GM23338 (cell line): ENCODE measurements around the gene CTAG2. TPM values are rescaled to one million over a fixed set of nuclear protein-coding genes. Genes with fewer than 3 reads are reported as not detected.

Source experiments
- ATAC-seq: fragments of 200-7000 bp; cut with Tn5 transposase; 3 replicates; pipeline ENCODE4 v1.9.1; 2020
- DNase-seq: peaks from one replicate; pipeline ENCODE4 v3.0.0-alpha.2; 2015; ENCODE audit warnings: low spot score
- H2AFZ ChIP-seq: fragments of 200-600 bp; sonication (generic); 2 replicates; pipeline ENCODE4 v1.8.0; 2016; ENCODE audit warnings: antibody characterized with exemption, mild to moderate bottlenecking, moderate library complexity
- H3F3A ChIP-seq: fragments of 200-600 bp; sonication (generic); replicated peaks from 2 replicates; pipeline ENCODE4 v1.8.0; 2017; ENCODE audit warnings: antibody characterized with exemption, mixed run types, low read depth
- H3K27ac ChIP-seq: fragments of 200-600 bp; sonication (generic); 2 replicates; pipeline ENCODE4 v1.6.1; 2016; ENCODE audit warnings: low read depth
- H3K27me3 ChIP-seq: fragments of 200-600 bp; sonication (generic); 2 replicates; pipeline ENCODE4 v1.8.0; 2016; ENCODE audit warnings: mild to moderate bottlenecking, mixed run types, moderate library complexity; ENCODE audit not compliant: insufficient read depth
- H3K36me3 ChIP-seq: fragments of 200-600 bp; sonication (generic); 2 replicates; pipeline ENCODE4 v1.8.0; 2016; ENCODE audit warnings: mild to moderate bottlenecking; ENCODE audit not compliant: insufficient read depth
- H3K4me1 ChIP-seq: fragments of 200-600 bp; sonication (generic); 2 replicates; pipeline ENCODE4 v1.8.0; 2016; ENCODE audit warnings: mild to moderate bottlenecking, moderate library complexity; ENCODE audit not compliant: insufficient read depth
- H3K4me2 ChIP-seq: fragments of 200-600 bp; sonication (generic); 2 replicates; pipeline ENCODE4 v1.7.1; 2017; ENCODE audit warnings: mixed run types
- H3K4me3 ChIP-seq: fragments of 200-600 bp; sonication (generic); 2 replicates; pipeline ENCODE4 v1.6.1; 2016; ENCODE audit warnings: mixed run types
- H3K79me2 ChIP-seq: fragments of 200-600 bp; sonication (generic); replicated peaks from 2 replicates; pipeline ENCODE4 v1.8.0; 2017; ENCODE audit warnings: mild to moderate bottlenecking; ENCODE audit not compliant: insufficient read depth
- H3K9me2 ChIP-seq: fragments of 200-600 bp; sonication (generic); 2 replicates; pipeline ENCODE4 v1.8.0; 2017; ENCODE audit not compliant: insufficient read depth
- H4K20me1 ChIP-seq: fragments of 200-600 bp; sonication (generic); replicated peaks from 2 replicates; pipeline ENCODE4 v1.8.0; 2017; ENCODE audit warnings: mild to moderate bottlenecking; ENCODE audit not compliant: insufficient read depth
- H3K27ac Mint-ChIP-seq: 2 replicates; pipeline ENCODE4 v1.8.0; 2020; ENCODE audit warnings: inconsistent platforms, mild to moderate bottlenecking, moderate library complexity, mixed read lengths
- H3K27me3 Mint-ChIP-seq: 3 replicates; pipeline ENCODE4 v1.8.0; 2022; ENCODE audit warnings: low read depth, mild to moderate bottlenecking, moderate library complexity, mixed read lengths, inconsistent platforms; ENCODE audit not compliant: insufficient read depth, poor library complexity
- H3K36me3 Mint-ChIP-seq: 3 replicates; pipeline ENCODE4 v1.8.0; 2021; ENCODE audit warnings: low read depth, mild to moderate bottlenecking, inconsistent platforms, moderate library complexity, mixed read lengths
- H3K4me1 Mint-ChIP-seq: 3 replicates; pipeline ENCODE4 v1.8.0; 2020; ENCODE audit warnings: mild to moderate bottlenecking, inconsistent platforms, mixed read lengths
- H3K4me3 Mint-ChIP-seq: 3 replicates; pipeline ENCODE4 v1.8.0; 2021; ENCODE audit warnings: moderate library complexity, mild to moderate bottlenecking, inconsistent platforms, mixed read lengths
- H3K9me3 Mint-ChIP-seq: 3 replicates; pipeline ENCODE4 v1.8.0; 2020; ENCODE audit warnings: moderate library complexity, mild to moderate bottlenecking, inconsistent platforms, mixed read lengths
- CREB1 ChIP-seq: fragments of 250-450 bp; sonication (Bioruptor Pico); IDR thresholded peaks from 2 replicates; pipeline ENCODE4 v1.5.0; 2020; ENCODE audit warnings: low read depth, mild to moderate bottlenecking, moderate library complexity
- EZH2 ChIP-seq: fragments of 200-600 bp; sonication (generic); IDR thresholded peaks from one replicate; pipeline ENCODE4 v1.8.0; 2017; ENCODE audit warnings: antibody characterized with exemption, mild to moderate bottlenecking, low read depth; ENCODE audit not compliant: unreplicated experiment
- EZH2phosphoT487 ChIP-seq: fragments of 200-600 bp; sonication (generic); IDR thresholded peaks from one replicate; pipeline ENCODE4 v1.8.1; 2018; ENCODE audit warnings: antibody characterized with exemption; ENCODE audit not compliant: unreplicated experiment
- JUNB ChIP-seq: IDR thresholded peaks from one replicate; pipeline ENCODE4 v1.6.1; 2016; ENCODE audit warnings: antibody characterized with exemption; ENCODE audit not compliant: unreplicated experiment
- POLR2AphosphoS5 ChIP-seq: IDR thresholded peaks from 2 replicates; pipeline ENCODE4 v1.6.1; 2016; ENCODE audit warnings: antibody characterized with exemption, low read depth
- REST ChIP-seq: IDR thresholded peaks from one replicate; pipeline ENCODE4 v1.6.1; 2018; ENCODE audit warnings: antibody characterized with exemption; ENCODE audit not compliant: unreplicated experiment
- STAT1 ChIP-seq: IDR thresholded peaks from one replicate; pipeline ENCODE4 v1.6.1; 2016; ENCODE audit warnings: antibody characterized with exemption; ENCODE audit not compliant: unreplicated experiment
- ZNF114 ChIP-seq: fragments of 250-450 bp; sonication (Bioruptor Pico); IDR thresholded peaks from 2 replicates; pipeline ENCODE4 v1.5.0; 2020; ENCODE audit warnings: mild to moderate bottlenecking, moderate library complexity
- ZNF331 ChIP-seq: fragments of 250-450 bp; sonication (Bioruptor Pico); IDR thresholded peaks from 2 replicates; pipeline ENCODE4 v1.5.0; 2020; ENCODE audit warnings: low read depth, mild to moderate bottlenecking, moderate library complexity
- ZNF462 ChIP-seq: fragments of 250-450 bp; sonication (Bioruptor Pico); IDR thresholded peaks from 2 replicates; pipeline ENCODE4 v1.5.0; 2020; ENCODE audit warnings: mild to moderate bottlenecking, moderate library complexity
- polyA plus RNA-seq: library from polyadenylated mRNA; unstranded; fragments of >200 nt; fragmentation: Nextera tagmentation; extraction: Ambion mirVana; gene quantifications from 2 replicates; pipeline ENCODE4 v1.2.1, GENCODE V29; 2016
- total RNA-seq: library from RNA; depleted of rRNA; stranded (reverse); fragments of >200 nt; shearing (Covaris generic); gene quantifications from 2 replicates; pipeline ENCODE4 v1.2.3, GENCODE V29; 2014

CTAG2 gene
- total and polyA plus RNA-seq, 2 experiments from 2014 or later: 0.87 TPM; not detected in 1

DNA sequence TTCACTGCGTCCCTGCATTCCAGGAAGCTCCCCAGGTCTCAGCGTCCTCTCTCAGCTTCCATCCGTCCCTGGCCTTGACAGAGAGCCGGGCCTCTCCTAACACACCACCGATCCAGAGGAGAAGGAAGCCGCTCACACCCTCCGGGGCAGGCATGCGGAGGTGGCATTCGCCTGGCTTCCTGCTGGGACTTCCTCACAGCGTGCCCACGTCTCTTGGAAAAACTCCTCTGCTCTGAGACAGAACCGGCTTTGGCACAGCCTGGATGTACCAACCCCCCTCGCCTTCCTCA, 3.2 kb downstream of the CTAG2 start (continued):
- TF ChIP-seq ZNF114 (CRISPR knock-in tag) (no peak), ZNF462 (no peak), JUNB (no peak)

DNA sequence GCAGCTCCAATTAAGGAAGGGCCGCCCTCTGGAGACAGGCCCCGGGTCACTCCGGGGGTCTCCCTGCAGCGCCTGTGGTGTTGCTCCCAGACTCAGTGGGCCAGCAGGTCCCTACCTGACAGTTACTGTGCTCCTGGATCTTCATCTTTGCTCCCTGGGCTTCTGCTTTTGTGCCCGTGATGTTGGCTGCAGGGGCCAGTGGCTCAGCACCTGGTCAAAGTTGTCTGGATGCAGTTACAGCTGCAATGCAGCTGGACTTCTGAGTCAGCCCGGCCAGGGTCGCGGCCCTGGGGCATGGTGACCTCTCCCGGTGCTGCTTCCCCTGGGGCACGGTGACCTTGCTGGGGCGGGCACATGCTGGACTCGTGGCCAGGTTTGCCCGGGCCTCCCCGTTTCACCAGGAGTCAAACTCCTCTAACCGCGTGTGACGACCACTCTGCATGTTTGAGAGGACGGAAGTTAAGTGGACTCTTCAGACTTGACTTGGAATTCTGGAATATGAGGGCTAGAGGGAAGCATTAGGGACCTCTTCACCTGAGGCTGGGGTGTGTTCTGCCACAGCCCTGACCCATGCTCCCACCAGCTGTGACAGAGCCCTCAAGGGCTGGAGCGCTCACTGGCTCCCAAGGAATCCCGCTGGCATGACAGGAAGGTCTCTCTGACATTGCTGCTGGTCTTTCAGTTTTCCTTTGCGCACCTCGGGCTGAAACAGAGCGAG, 3.7 kb downstream of the CTAG2 start:
- DNase-seq (no peak), ATAC-seq (no peak)
- no peak overlapping the region for H3K27ac Mint-ChIP-seq
- no peak overlapping the region for H3K27ac ChIP-seq
- H3K36me3 ChIP-seq: no peaks in the 10 kb centered on the region
- H3K4me1 ChIP-seq: no peaks in the 10 kb centered on the region
- H3F3A ChIP-seq: no peaks in the 10 kb centered on the region
- no peak overlapping the region for H3K4me2 ChIP-seq
- no peaks in the 10 kb centered on the region for H3K9me2 ChIP-seq
- no peaks in the 10 kb centered on the region for H3K36me3 Mint-ChIP-seq
- H3K9me3 Mint-ChIP-seq: no peaks in the 10 kb centered on the region
- no peaks in the 10 kb centered on the region for H3K79me2 ChIP-seq
- H3K27me3 Mint-ChIP-seq: peaks cover 6% of the 10 kb centered on the region
- H3K27me3 ChIP-seq: no peaks in the 10 kb centered on the region
- H3K4me3 ChIP-seq: no peak overlapping the region
- no peak overlapping the region for H2AFZ ChIP-seq
- no peaks in the 10 kb centered on the region for H4K20me1 ChIP-seq
- no peak overlapping the region for H3K4me3 Mint-ChIP-seq
- no peaks in the 10 kb centered on the region for H3K4me1 Mint-ChIP-seq
- TF ChIP-seq EZH2 (no peak), JUNB (no peak), EZH2phosphoT487 (no peak), ZNF331 (CRISPR knock-in tag) (no peak), POLR2AphosphoS5 (no peak), CREB1 (no peak), REST (no peak), STAT1 (no peak)
